ENCODE data around the gene CDK11B. TPM values are rescaled to one million over a fixed set of nuclear protein-coding genes. Genes with fewer than 3 reads are reported as not detected.

The CDK11B gene
- total and polyA plus RNA-seq, 2 of the 8 experiments (the other 6 are each of a cell fraction or from before 2014, with no cell fraction given): 11.1 to 31.9 TPM

- Histone ChIP-seq H2BK12ac (ENCODE audit: low read depth, low read length) (no peak overlapping the region), H2AFZ (ENCODE audit: low read length) (no peak overlapping the region), H3K27ac (ENCODE audit: low read depth, low read length) (no peak overlapping the region), H3K14ac (ENCODE audit: insufficient read length) (no peak overlapping the region), H3K4me3 (ENCODE audit: extremely low read depth in 1 of 4, insufficient read depth in 2 of 4, low read depth in 3 of 4, low read length in 4 of 4) (no peak overlapping the region), H2BK120ac (replicated peaks; ENCODE audit: low read depth, low read length) (no peak overlapping the region), H3K4me1 (replicated peaks in 1 of 4; ENCODE audit: control insufficient read depth in 3 of 4, insufficient read depth in 4 of 4, low read length in 3 of 4) (no peaks in the 10 kb centered on the region; a peak in 1 of 7 replicates), H4K20me1 (replicated peaks in 1 of 2; ENCODE audit: control insufficient read depth in 1 of 2, insufficient read depth in 2 of 2, low read length in 2 of 2) (peaks cover 2 to 17% of the 10 kb centered on the region in 2 experiments), H3K79me1 (ENCODE audit: low read depth, low read length) (no peaks in the 10 kb centered on the region; the same call in none of the 2 replicates), H3K79me2 (ENCODE audit: control insufficient read depth in 1 of 2, insufficient read depth in 2 of 2, low read length in 2 of 2) (no peaks in the 10 kb centered on the region), H3K56ac (replicated peaks; ENCODE audit: insufficient read length, low read depth, low read length) (no peak overlapping the region), H4K5ac (ENCODE audit: insufficient read length, low read depth, low read length) (no peak overlapping the region), H2AK5ac (ENCODE audit: low read depth, low read length) (no peak overlapping the region), H3K36me3 (ENCODE audit: control insufficient read depth in 2 of 4, insufficient read depth in 4 of 4, low read length in 3 of 4) (no peaks in the 10 kb centered on the region), H3K18ac (ENCODE audit: extremely low read depth, low read length) (no peak overlapping the region), H2BK20ac (ENCODE audit: low read length) (no peak overlapping the region), H2BK5ac (ENCODE audit: low read depth, low read length) (no peak overlapping the region), H3K23ac (ENCODE audit: insufficient read length) (no peak overlapping the region), H4K91ac (replicated peaks; ENCODE audit: insufficient read length, low read length) (no peak overlapping the region), H3K27me3 (replicated peaks in 1 of 4; ENCODE audit: control insufficient read depth in 3 of 4, extremely low read depth in 1 of 4, insufficient read depth in 3 of 4, low read length in 3 of 4) (no peaks in the 10 kb centered on the region), H3K9me3 (ENCODE audit: insufficient read depth in 2 of 2, low read depth in 1 of 2, low read length in 1 of 2) (no peaks in the 10 kb centered on the region), H3K4me2 (ENCODE audit: insufficient read depth in 1 of 2, low read depth in 2 of 2, low read length in 2 of 2) (no peak overlapping the region), H3K4ac (replicated peaks; ENCODE audit: insufficient read length, low read depth, low read length) (no peak overlapping the region), H3K23me2 (ENCODE audit: low read depth, low read length) (no peaks in the 10 kb centered on the region), H4K8ac (ENCODE audit: extremely low read depth, insufficient read depth, low read length) (no peak overlapping the region), H2BK15ac (ENCODE audit: low read length) (no peak overlapping the region), H3K9ac (replicated peaks in 1 of 4; ENCODE audit: extremely low read depth in 1 of 4, low read depth in 3 of 4, low read length in 3 of 4) (no peak overlapping the region)
- FAIRE-seq (no peak), DNase-seq (ENCODE audit: low read depth in 1 of 2, low spot score in 2 of 2) (no peak)
- TF ChIP-seq EP300 (IDR thresholded peaks at IDR 0.05; ENCODE audit: borderline replicate concordance in 1 of 2, low read depth in 2 of 2, low read length in 2 of 2) (no peak), PHF8 (conservative IDR thresholded peaks at IDR 0.05; ENCODE audit: low read depth, low read length) (no peak), NRF1 (IDR thresholded peaks at IDR 0.05; ENCODE audit: low read depth, low read length) (no peak), YY1 (IDR thresholded peaks at IDR 0.05; ENCODE audit: low read depth, low read length) (no peak), BCL11A (IDR thresholded peaks at IDR 0.05; ENCODE audit: low read depth in 2 of 2, low read length in 2 of 2) (no peak)
- 89% methylated on average over 20 of the region's 21 CpGs; no CpG with 5 or more reads in 1 of the 2 experiments for WGBS, 2 experiments (ENCODE audit: extremely low coverage in 1 of 2, insufficient coverage in 1 of 2, insufficient read length in 1 of 2, insufficient replicate concordance in 2 of 2, low coverage in 1 of 2, low lambda C conversion rate in 2 of 2, missing lambda C conversion rate in 1 of 2)
- POLR2A ChIA-PET (ENCODE audit: partially characterized antibody): interaction anchor here (0.6 kb wide), 1 partner anchor 609 kb away, joined by 4 read pairs; no protein-coding TSS in a partner anchor
- CTCF ChIA-PET (ENCODE audit: partially characterized antibody): interaction anchor here (0.8 to 3.3 kb wide), 6 partner anchors 7 to 278 kb away, joined by 3 to 21 read pairs (median 4); no protein-coding TSS in a partner anchor
These were observed 36.6 kb downstream of the CDK11B start for GRCh38 chr1:1622010-1622787.
